HG03575 (cell line): ENCODE results near the gene LOXL3.
A peak's percentile ranks its signal among the peaks of the same experiment; 100 is the strongest.
"Not testable (repeated sequence)": the region's sequence is repeated elsewhere in the genome, so short reads cannot be mapped to it uniquely, and the experiment has no call there.

ENCODE experiments used
- ATAC-seq: cut with Tn5 transposase; IDR thresholded peaks from one replicate; pipeline ENCODE4 v1.9.1; 2021; ENCODE audit not compliant: unreplicated experiment, insufficient number of reproducible peaks, low FRiP score; ENCODE audit errors: extremely low read depth

The LOXL3 gene

DNA sequence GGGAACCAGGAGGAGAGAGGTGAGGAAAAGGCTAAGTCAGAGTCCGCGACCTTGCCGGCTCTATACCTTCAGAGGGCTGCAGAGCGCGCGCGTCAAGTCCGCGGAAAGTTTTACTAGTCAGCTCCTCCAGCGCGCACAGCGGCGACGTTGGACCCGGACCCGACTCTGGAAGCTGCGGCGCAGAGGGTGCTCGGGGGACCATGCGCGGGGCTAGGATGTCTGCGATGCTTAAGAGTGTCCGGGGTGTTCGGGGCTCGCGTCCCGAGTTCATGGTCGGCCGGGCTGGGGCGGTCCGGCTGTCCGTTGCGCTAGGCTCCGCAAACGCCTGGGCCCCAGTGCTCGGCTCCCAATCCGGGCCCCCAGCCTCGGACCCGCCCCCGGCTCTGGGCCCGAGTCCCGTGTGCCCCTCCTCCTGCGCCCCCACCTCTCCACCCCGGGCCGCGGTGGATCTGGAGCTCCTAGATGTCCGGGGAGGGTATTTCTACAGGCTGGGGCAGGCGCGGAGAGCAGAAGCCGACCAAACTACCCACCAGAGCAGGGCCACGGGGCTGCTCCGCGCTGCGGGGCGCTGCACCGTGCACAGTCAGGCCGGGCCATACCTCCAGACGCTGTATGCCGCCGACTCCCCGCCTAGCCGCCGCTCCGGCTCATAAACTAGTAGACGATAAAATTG lies 54.3 kb downstream of the LOXL3 start, which contains the start of gene LBX2:
TSS of gene LBX2 (minus strand) at position 337 of the 673 bp plus-strand sequence. CDS start at position 271, 66 bp downstream.
- ATAC-seq = no peak

DNA sequence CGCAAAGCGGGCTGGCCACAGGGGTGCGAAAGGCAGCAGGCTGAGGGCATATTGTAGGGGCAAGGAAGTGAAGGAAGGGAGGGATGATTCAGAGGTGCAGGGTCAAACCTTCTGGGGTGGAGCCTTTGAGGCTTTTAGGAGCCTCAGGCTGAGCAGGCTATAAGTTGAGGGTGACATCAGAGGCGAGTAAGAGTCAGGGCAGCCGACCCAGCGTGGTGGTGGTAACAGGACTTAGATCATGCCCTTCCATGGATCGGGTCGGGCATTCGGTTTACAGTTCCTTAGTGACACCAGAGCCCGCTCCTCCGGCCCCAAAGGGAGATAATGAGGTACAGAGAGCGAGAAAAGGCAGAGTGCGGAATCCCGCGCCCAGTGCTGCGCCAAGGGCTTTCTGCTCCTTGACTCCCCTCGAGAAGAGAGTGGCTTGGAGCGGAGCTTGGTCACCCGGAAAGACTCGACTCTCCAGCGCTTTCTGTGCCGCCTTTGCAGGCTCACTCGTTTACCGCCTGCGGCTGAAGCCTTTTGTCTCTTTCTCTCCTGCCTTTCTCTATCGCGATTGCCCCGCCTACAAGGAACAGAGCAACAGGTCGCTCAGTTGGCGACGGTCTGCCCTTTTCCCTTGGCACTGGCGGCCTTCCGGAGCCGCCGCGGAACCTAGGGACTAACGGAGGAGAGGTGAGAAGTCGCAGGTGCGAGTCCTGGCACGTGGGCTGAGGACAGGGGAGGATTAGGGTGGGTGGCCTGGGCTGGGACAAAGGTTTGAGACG lies 55.1 kb downstream of the LOXL3 start:
- ATAC-seq = no peak

DNA sequence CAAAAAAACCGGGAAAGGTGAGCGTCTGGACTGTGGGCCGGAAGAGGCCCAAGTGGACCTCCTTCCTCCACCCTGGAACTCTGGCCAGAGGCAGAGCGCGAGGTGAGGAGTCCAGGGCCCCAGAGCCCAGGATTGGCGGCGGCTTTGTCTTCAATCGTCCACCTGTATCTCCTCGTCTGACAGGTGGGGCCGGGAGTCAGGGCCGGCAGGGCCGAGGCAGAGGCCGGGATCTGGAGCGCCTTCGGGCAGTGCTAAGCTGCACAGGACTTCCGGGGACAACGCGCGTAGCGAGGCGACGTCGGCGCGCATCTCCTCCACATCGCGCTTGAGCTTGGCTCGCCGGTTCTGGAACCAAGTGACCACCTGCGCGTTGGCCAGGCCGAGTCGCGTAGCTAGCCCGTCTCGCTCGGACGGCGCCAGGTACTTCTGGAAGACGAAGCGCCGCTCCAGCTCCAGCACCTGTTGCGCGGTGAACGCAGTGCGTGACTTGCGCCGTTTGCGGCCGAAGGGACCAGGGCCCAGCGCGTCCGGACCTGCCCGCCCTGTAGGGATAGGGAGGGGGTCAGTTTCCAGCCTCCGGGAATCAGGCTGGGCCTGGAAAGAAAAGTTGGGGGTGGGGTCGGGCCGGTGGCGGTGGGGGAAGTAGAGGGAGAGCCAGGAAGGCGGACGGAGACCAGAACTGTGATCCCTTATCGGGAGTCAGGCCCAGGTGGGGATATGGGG lies 55.8 kb downstream of the LOXL3 start:
- no peak for ATAC-seq

DNA sequence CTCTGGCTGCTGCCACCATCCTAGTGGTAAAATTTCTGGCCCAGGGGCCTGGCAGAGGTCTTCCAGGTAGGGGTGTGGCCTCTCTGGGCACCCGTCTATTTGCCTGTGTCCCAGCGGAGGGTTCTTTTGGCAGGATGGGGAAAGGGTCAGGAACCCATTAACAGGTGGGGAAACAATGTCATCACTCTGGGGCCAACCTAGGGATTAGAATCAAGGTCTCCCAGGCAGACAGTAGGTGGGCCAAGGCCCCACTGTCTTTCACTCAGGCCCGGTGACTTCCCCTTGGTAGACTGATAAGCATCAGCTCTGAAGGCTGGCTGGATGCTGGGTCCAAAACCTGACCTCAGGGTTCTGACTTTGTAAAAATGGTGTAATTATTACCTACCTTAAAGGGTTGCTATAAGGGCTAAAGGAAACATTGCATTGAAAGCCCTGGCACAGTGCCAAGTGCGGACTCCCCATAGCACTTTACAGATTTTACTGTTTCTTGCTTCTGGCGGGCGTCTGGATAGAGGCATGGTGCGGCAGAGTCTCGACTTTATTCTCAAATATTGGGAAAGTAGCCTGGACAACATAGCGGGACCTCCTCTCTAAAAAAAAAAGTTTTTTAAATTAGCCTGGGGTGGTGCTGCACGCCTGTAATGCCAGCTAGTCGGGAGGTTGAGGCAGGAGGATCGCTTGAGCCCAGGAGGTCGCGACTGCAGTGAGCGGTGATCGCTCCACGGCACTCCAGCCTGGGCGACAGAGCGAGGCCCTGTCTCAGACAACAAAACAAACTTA lies 56.6 kb downstream of the LOXL3 start:
- ATAC-seq = no peak

DNA sequence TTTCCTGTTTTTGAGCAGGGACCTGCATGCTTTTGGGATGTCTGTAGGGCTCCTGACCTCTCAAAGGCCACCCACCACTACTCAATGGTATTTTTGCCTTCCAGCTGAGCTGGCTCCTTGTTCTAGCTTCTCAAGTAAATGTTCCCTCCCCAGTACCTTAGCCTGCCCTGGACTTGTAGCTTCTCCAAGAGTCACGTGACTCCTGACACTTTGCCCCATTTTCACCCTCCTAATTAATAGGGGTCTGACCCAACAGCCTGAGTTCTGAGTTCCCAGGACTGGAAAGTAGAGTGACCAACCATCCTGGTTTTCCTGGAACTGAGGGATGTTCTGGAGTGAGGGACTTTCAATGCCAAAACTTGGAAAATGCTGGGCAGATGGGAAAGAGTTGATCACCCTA lies 58.3 kb downstream of the LOXL3 start:
- no peak for ATAC-seq

DNA sequence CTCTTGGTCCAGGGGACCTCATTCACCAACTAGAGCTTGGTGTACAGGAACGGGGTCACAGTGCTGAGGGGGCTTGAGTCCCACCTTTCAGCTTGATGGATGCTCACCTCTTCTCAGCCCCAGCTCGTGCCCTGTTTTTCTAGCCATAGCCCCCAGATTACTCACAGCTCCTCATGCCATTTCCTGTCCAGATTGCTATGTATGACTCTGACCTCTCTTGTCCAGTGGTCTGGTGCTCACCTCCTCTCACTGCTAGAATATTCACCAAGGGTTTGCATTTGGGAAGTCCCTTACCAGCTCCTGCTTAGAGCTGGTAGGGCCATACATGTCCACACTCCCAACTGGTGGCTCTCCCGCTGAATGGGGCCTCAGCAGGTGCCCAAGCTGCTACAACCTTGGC lies 60.2 kb downstream of the LOXL3 start:
- no peak for ATAC-seq

DNA sequence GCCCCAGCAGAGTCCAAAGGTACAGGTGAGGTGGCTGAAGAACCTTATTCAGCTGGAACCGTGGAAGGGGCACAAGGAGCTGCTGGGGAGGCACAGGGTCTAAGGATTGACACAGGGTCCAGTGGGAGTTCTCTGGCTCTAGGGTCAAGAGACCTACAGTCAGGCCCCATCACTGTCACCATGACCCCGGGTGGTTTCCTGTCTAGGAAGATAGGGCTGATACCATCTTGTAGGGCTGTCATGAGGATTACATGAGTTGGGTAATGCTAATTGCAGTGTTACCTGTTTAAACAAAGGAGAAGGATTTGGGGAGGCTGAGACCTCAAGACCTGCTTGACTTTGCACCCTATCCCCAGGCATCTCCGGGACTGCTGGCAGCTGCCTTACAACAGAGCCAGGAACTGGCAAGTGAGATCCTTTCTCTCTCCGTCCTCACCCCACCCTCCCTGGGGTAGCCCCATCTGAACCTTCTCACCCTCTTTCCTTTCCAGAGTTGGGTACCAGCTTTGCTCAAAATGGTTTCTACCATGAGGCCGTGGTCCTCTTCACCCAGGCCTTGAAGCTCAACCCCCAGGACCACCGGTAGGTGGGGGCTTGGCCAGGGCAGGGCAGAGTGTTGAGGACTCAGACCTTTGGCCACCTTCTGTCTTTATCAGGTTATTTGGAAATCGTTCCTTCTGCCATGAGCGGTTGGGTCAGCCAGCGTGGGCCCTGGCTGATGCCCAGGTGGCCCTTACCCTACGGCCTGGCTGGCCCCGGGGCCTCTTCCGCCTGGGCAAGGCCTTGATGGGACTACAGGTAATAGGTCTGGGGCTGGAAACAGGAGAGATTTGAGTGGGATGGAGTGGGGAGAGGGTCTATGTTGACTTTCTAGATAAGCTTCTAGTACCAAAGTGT lies 61.8 kb downstream of the LOXL3 start:
- ATAC-seq = no peak

DNA sequence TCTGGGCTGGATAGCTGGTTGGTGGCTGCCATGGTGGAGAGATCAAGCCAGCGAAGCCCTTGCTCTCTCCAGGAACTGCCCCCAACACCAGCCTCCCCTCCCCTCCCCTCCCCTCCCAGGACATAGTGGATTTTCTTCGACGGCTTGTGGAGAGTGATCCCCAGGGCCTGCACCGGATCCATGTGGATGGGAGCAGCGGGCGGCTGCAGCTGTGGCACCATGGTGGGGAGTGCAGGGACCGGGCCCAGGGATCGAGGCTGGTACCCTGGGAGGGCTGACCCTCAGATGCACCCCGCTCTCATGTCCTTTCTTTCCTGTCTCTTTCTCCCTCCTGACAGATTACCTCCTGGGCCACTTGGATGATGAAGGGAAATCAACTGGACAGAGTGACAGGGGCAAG lies 63.8 kb downstream of the LOXL3 start:
- ATAC-seq = no peak

DNA sequence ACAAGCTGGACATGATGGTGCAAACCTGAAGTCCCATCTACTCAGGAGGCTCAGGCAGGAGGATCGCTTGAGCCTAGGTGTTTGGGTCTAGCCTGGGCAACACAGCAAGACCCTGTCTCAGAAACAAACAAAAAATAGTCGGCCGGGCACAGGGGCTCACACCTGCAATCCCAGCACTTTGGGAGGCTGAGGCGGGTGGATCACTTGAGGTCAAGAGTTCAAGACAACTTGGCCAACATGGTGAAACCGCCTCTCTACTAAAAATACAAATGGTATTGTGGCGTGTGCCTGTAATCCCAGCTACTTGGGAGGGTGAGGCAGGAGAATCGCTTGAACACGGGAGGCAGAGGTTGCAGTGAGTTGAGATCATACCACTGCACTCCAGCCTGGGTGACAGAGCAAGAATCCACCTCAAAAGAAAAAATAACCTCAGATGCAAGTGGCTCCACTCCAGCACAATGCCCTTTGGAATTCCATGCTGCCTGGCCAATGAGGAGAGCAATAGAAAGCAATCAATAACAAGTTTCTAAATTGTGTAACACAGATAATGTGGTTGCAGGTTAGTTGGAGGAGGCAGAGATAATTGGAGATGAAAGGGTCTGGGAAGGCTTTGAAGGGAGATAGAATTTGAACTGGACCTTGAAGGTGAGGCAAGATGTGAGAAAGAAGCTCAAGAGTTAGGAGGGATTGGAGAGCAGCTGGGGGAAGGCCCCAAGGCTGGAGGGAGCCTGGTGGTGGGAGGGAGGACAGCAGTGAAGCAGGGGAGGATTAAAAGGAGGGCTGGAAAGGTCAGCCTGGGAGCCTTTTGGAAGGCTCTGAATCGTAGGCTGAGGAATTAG lies 64.9 kb downstream of the LOXL3 start:
- ATAC-seq = no peak

DNA sequence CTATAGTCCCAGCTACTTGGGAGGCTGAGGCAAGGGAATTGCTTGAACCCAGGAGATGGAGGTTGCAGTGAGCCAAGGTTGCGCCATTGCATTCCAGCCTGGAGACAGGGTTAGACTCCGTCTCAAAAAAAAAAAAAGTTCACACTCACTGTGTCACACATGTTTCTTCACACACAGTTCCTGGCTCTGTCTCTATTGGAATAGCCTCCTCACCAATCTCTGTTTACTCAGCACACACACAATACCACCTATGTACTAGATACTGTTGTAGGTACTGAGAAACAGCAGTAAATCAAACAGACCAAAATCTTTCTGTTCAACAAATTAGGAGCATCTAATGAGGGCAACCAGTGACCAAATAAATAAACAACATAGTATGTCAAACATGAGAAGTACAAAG lies 67.6 kb downstream of the LOXL3 start:
- no peak for ATAC-seq

DNA sequence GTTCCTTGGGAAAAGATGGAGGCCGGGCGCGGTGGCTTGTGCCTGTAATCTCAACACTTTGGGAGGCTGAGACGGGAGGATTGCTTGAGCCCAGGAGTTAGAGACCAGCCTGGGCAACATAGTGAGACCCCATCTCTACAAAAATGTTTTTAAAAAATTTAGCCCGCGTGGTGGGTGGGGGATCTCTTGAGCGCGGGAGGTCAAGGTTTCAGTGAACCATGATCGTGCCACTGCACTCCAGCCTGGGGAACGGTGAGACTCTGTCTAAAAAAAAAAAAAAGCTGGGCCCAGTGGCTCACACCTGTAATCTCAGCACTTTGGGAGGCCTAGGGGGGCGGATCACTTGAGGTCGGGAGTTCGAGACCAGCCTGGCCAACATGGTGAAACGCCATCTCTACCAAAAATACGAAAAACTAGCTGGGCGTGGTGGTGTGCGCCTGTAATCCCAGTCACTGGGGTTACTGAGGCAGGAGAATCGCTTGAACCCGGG lies 70.0 kb downstream of the LOXL3 start:
- not testable (repeated sequence) for ATAC-seq

DNA sequence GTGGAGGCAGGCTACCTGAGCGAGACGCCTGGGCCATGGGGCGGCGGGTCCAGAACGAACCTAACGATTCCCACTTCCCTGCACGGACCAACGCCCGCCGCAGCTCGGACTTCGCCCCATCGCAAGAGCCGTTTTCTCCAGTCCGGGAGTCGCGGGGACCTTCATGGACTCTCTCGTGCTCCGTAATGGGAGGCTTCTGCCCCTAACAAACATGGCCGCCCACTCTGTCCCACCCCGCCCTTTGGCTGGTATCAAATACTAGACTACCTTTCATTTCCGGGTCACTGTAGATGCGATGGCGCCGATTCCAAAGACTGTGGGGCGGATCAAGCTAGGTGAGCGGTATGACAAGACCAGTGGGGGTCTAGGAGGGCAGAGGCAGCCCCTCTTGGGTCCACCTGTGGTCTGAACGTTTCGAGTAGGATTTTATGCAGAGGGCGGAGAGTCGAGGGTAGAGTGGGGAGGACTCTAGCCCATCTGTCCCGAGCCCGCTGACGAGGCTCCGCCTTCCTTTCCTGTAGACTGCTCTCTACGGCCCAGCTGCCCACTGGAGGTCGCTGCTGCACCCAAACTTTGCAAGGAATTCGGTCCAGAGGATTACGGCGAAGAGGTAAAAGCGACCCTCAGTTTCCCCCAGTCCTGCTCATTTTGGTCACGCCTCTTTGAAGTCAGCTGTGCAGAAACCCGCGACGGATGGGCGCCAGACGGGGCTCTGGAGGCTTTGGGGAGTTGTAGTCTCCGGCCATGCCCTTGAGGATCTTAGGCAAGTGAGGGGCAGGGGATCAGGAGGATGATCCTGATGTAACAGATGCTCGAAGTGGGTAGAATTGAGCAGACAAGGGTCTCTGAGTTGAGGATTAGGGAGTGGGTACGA lies 70.7 kb downstream of the LOXL3 start, which contains the start of the genes CCDC142 and TTC31:
TSS of gene CCDC142 (minus strand) at position 198 of the 874 bp plus-strand sequence. CDS start at position 37, 161 bp downstream.
TSS of gene TTC31 (plus strand) at position 281 of the 874 bp plus-strand sequence. CDS start at position 296, 15 bp downstream.
- ATAC-seq = peak; percentile 87
